Measurements from ENCODE around the gene HCLS1.
"Not testable (repeated sequence)": the region's sequence is repeated elsewhere in the genome, so short reads cannot be mapped to it uniquely, and the experiment has no call there.

The HCLS1 gene

GRCh38 chr3:121660356-121661171 is at the start of gene HCLS1:
TSS of gene HCLS1 (minus strand) at chr3:121660903. CDS start at chr3:121658347, 2,556 bp downstream.
- peak; percentile 75 for DNase-seq

DNA sequence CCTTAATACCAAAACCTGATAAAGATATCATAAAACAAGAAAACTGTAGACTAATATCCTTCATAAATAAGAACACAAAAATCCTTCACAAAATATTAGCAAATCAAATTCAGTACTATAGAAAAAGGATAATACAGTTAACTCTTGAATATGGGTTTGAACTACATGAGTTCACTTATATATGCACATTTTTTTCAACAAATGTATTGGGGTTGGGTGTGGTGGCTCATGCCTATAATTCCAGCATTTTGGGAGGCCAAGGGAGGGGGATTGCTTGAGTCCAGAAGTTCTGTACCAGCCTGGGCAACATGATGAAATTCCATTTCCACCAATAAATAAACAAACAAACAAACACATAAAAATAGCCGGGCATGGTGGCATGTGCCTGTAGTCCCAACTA is 49.6 kb upstream of the HCLS1 start:
- DNase-seq, result no peak

GRCh38 chr3:121707531-121708273 is 47.0 kb upstream of the HCLS1 start:
- no peak for DNase-seq

DNA sequence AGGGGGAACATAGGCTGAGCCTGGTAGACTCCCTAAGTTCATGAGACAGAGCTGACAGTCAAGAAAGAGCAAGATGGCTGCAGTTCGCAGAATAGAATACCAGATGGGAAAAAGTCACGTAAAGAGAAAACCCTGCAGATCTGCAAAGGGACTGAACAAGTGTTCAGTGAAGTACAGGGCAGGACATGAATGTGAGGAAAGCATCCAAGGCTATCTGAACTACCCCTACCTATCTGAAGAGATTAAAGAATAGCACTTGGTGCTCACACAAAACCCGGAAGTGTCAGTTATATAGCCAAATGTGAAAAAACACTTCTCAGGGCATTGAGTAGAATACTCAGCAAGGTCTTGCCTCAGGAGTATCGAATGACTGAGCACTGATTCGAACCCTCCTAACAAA is 44.8 kb upstream of the HCLS1 start:
- no peak for DNase-seq

GRCh38 chr3:121703973-121704372 is 43.3 kb upstream of the HCLS1 start:
- no peak for DNase-seq

- DNase-seq, result no peak
Observed at GRCh38 chr3:121698901-121699300, 38.2 kb upstream of the HCLS1 start.

DNA sequence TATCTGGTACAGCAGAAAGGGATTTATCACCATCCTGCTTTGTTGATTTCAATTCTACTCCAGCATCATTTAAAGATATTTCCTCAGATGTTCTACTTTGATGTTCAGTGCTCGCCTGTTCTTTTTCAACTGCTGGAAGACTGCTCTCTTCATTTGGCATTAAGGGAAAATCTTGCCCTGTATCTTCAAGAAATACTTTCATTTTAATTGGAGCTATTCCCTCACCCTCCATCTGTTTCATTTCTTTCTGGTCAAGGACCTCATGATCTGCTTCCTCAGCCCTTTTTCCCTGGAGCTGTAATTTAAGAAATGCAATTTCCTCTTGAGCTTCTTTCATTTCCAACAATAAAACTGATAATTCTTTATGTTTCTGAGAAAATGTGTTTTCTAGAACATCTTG is 37.8 kb upstream of the HCLS1 start:
- DNase-seq, result no peak

GRCh38 chr3:121696186-121696585 is 35.5 kb upstream of the HCLS1 start:
- DNase-seq, result no peak

DNA sequence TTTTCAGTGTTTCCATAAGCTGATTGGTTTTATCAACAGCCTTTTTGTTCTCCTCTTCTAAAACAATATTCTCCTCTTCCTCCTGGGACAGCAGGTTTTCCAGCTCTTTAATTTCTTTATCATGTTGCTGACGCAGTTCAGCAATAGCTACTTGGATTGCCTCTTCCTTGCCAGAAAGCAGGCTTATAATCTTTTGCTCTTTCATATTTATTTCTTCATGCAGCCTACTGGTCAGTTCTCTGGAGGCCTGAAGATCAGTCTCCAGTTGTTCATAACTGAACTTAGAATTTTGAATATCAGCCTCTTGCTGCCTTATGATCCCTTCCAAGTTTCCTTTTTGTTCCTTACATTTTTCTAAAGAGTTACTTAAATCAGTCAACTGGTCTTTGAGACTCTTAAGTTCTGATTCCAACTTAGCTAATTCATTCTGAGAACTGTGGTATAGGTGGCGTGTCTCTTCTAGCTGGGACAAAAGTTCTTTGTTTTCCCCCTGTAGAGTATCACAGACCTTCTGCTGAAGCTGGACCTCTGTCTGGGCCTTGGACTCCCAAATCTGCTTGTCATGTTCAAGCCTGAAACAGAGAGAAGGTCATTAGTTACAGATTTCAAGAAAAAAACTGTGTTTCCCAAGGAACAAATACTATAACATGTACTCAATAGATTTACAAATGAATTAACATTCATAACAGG is 31.5 kb upstream of the HCLS1 start:
- no peak for DNase-seq

DNA sequence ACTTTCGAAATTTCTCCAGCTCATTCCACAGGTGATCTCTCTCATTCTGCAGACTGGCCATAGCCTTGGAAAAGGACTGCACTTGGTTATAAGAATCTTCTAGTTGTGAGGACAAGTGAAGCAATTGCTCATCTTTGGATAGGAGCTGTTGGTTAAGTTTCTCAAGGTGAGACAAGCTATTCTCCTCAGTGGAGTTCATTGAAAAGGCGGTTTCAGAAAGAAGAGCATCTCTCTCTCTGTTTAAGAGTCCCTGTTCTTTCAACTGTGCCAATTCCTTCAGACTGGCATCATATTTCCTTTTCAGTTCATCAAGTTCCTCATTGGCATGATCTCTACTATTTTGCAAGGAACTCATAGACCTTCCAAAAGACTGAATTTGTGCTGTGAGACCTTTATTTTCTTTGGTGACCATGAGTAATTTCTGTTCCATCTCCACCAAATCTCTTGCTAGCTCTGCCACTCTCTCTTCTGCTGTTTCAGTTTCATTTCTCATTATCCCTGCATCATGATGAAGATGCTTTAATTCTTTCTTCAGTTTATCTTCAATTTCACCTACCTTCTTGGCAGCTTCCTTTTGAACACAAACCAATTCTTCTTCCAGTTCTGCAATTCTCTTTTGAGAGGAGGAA is 30.2 kb upstream of the HCLS1 start:
- DNase-seq, result no peak

GRCh38 chr3:121688747-121689146 is 28.0 kb upstream of the HCLS1 start:
- not testable (repeated sequence) for DNase-seq

DNA sequence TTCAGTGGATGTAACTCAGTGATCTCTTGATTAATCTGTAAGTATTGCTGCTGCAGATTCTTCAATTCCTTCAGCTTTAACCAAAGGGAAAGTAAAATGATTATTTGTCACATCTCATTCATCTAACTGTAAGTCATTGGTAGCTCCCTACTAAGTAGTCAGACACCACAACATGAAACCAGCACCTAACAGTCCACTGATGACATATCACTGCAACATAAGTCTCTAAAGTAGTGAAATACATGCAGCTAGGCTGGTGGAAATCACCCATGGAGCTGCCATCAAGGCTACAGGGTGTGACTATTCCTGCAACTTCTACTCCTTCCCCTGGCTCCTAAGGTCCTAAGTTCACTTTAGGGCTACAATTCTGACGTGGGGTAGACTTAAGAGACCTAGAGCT is 21.1 kb upstream of the HCLS1 start:
- DNase-seq, result no peak

- DNase-seq, result no peak
Observed at GRCh38 chr3:121677141-121677540, 16.4 kb upstream of the HCLS1 start.

GRCh38 chr3:121670676-121671075 is 10.0 kb upstream of the HCLS1 start:
- no peak for DNase-seq

- no peak for DNase-seq
Observed at GRCh38 chr3:121667333-121667732, 6.6 kb upstream of the HCLS1 start.

DNA sequence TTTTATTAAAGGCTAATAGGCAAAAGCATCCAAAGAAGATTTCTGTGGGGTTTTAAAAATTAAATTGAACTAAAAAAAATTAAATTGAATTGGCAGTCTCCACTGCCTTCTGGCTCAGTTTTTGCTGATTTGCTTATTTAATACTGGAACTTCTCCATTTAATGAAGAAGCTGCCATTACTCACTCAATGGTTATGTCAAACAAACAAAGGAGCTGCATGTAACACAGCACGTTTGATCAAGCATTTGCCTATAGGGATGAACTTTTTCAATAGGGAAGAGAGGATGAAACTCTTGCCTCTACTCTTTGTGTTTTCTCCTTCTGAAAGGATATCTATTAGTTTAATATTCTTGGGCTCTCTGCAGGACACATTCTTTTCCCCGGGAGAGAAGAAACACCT is 4.8 kb upstream of the HCLS1 start:
- no peak for DNase-seq

DNA sequence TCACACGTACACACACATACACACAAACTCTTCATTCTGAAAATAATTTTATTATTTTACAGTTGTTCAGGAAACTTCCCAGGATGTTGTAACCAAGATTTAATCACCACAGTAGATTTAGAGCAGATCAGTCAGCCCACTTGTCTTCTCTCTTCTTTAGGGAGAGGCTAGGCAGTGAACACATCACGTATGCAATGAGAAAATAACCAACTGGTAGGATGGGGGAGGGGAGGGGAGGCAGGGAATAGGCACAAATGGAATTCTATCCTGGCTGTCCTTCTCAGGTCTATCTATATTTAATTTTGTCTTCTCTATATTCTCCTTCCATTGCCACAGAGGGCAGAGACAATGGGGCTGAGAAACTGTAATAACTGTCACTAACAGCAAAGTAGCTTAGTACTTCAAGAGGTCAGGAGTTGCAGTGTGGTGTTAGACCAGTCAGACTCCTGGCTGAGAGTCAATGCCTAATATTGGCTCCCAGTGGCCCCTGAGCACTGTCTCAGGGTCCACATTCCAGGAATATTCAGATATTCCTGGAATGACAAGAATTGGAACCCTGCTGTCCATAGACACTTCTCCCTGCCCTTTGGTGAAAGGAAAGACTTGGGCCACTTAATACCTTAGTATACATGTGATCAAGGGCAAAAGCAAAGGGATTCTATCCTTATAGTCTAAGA is 2.6 kb upstream of the HCLS1 start:
- DNase-seq, result no peak

- no peak for DNase-seq
Observed at GRCh38 chr3:121662742-121663141, 2.0 kb upstream of the HCLS1 start.

DNA sequence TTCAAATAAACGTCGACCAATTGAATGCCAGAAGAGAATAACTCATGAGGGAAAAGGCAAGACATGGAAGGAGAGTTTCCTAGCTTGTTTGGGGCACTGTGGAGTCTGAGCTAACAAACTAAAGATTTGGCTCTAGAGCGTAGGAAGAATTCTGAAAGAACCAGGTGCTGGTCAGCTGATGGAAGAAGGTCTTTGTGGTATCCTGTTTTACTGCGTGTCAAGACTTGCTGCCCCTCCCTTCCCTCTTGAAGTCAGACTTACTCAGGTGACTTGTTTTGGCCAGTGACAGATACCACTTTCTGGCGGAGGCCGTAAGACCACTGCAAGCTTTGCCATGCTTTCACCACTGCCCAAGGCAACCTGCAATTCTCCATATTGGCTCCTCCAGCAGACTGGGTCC is 673 bp upstream of the HCLS1 start:
- DNase-seq, result no peak

DNA sequence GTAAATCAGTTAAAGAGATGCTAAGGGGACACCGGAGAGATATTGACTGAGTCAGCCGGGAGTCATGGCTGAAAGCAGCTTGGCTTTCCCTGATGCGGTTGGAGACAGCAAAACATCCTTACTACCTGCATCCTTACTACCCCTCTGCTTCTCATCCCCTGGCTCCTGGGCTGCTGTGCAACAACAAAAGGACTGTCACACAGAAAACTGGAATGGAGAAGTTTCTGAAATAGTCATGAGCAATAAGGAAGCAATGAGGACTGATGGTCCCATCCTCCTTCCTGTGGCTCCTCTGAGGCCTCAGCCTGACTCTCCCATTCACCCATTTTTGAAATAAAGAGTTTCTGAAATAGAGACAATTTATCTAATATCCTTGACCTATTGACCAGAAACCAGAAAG is 1.1 kb downstream of the HCLS1 start:
- no peak for DNase-seq

GRCh38 chr3:121658716-121659435 is 1.8 kb downstream of the HCLS1 start:
- no peak for DNase-seq
